H9 (cell line): ENCODE results near the gene ETNK2. TPM values are rescaled to one million over a fixed set of nuclear protein-coding genes. Genes with fewer than 3 reads are reported as not detected.

Source experiments
- DNase-seq: peaks from one replicate; pipeline ENCODE4 v3.0.0-alpha.2; 2017
- H2AFZ ChIP-seq: one replicate; pipeline ENCODE4 v1.6.1; 2013; ENCODE audit warnings: mild to moderate bottlenecking, low read length, control low read depth, moderate library complexity
- H2AK5ac ChIP-seq: 2 replicates; pipeline ENCODE4 v1.6.1; 2013; ENCODE audit warnings: low read length, control low read depth, mixed read lengths; ENCODE audit not compliant: insufficient read length
- H2BK120ac ChIP-seq: one replicate; pipeline ENCODE4 v1.6.1; 2013; ENCODE audit warnings: low read depth, mild to moderate bottlenecking, low read length, control low read depth, inconsistent platforms; ENCODE audit not compliant: poor library complexity, severe bottlenecking
- H2BK12ac ChIP-seq: 2 replicates; pipeline ENCODE4 v1.6.1; 2013; ENCODE audit warnings: low read length, control low read depth, mixed read lengths, low read depth; ENCODE audit not compliant: insufficient read length
- H2BK15ac ChIP-seq: 2 replicates; pipeline ENCODE4 v1.6.1; 2013; ENCODE audit warnings: low read depth, low read length, control low read depth
- H2BK20ac ChIP-seq: one replicate; pipeline ENCODE4 v1.6.1; 2013; ENCODE audit warnings: low read depth, mild to moderate bottlenecking, low read length, control low read depth, inconsistent platforms; ENCODE audit not compliant: poor library complexity, severe bottlenecking
- H2BK5ac ChIP-seq: 2 replicates; pipeline ENCODE4 v1.6.1; 2013; ENCODE audit warnings: low read length, control low read depth, mixed read lengths; ENCODE audit not compliant: insufficient read length
- H3K14ac ChIP-seq: 2 replicates; pipeline ENCODE4 v1.6.1; 2013; ENCODE audit warnings: low read length, control low read depth; ENCODE audit not compliant: insufficient read depth
- H3K18ac ChIP-seq: 2 replicates; pipeline ENCODE4 v1.6.1; 2013; ENCODE audit warnings: low read depth, mild to moderate bottlenecking, mixed read lengths, low read length, control low read depth; ENCODE audit not compliant: insufficient read length
- H3K23ac ChIP-seq: 2 replicates; pipeline ENCODE4 v1.6.1; 2013; ENCODE audit warnings: low read length, control low read depth, mixed read lengths, low read depth; ENCODE audit not compliant: insufficient read length
- H3K23me2 ChIP-seq: 2 replicates; pipeline ENCODE4 v1.6.1; 2013; ENCODE audit warnings: low read depth, mild to moderate bottlenecking, mixed read lengths, low read length, control low read depth; ENCODE audit not compliant: insufficient read length, poor library complexity, severe bottlenecking
- H3K27ac ChIP-seq: 2 replicates; pipeline ENCODE4 v1.5.1; 2013; ENCODE audit warnings: low read length, control low read depth, mixed read lengths, low read depth; ENCODE audit not compliant: insufficient read length
- H3K27me3 ChIP-seq: 2 replicates; pipeline ENCODE4 v1.6.1; 2013; ENCODE audit warnings: low read length, control low read depth, inconsistent platforms; ENCODE audit not compliant: insufficient read depth
- H3K4ac ChIP-seq: 2 replicates; pipeline ENCODE4 v1.6.1; 2013; ENCODE audit warnings: low read depth, mild to moderate bottlenecking, control low read depth, inconsistent platforms, low read length, moderate library complexity
- H3K4me1 ChIP-seq: 2 replicates; pipeline ENCODE4 v1.6.1; 2013; ENCODE audit warnings: low read length, control low read depth, inconsistent platforms; ENCODE audit not compliant: insufficient read depth
- H3K4me2 ChIP-seq: 2 replicates; pipeline ENCODE4 v1.6.1; 2013; ENCODE audit warnings: low read length, control low read depth, mixed read lengths; ENCODE audit not compliant: insufficient read length, insufficient read depth
- H3K56ac ChIP-seq: 2 replicates; pipeline ENCODE4 v1.6.1; 2013; ENCODE audit warnings: low read depth, mild to moderate bottlenecking, mixed read lengths, low read length, control low read depth; ENCODE audit not compliant: insufficient read length
- H3K79me1 ChIP-seq: 2 replicates; pipeline ENCODE4 v1.6.1; 2013; ENCODE audit warnings: low read depth, mild to moderate bottlenecking, moderate library complexity, low read length, control low read depth, inconsistent platforms; ENCODE audit not compliant: insufficient read depth, poor library complexity, severe bottlenecking
- H3K79me2 ChIP-seq: 2 replicates; pipeline ENCODE4 v1.6.1; 2013; ENCODE audit warnings: low read length, control low read depth, inconsistent platforms; ENCODE audit not compliant: insufficient read depth
- H3K9ac ChIP-seq: 2 replicates; pipeline ENCODE4 v1.6.1; 2013; ENCODE audit warnings: low read length, control low read depth, mixed read lengths; ENCODE audit not compliant: insufficient read length; ENCODE audit errors: extremely low read depth
- H3K9me3 ChIP-seq: one replicate; pipeline ENCODE4 v1.6.1; 2013; ENCODE audit warnings: low read depth, low read length, inconsistent platforms; ENCODE audit not compliant: control insufficient read depth
- H3T11ph ChIP-seq: one replicate; pipeline ENCODE4 v1.6.1; 2013; ENCODE audit warnings: mild to moderate bottlenecking, low read length, control low read depth, inconsistent platforms
- H4K20me1 ChIP-seq: one replicate; pipeline ENCODE4 v1.6.1; 2013; ENCODE audit not compliant: control insufficient read depth, insufficient read length, insufficient read depth
- H4K5ac ChIP-seq: 2 replicates; pipeline ENCODE4 v1.6.1; 2013; ENCODE audit warnings: low read depth, mild to moderate bottlenecking, mixed read lengths, low read length, control low read depth; ENCODE audit not compliant: insufficient read length
- H4K8ac ChIP-seq: replicated peaks from 2 replicates; pipeline ENCODE4 v1.6.1; 2013; ENCODE audit warnings: low read length, control low read depth, mixed read lengths, low read depth; ENCODE audit not compliant: insufficient read length
- H4K91ac ChIP-seq: 2 replicates; pipeline ENCODE4 v1.6.1; 2013; ENCODE audit warnings: low read depth, mild to moderate bottlenecking, moderate library complexity, mixed read lengths, low read length, control low read depth; ENCODE audit not compliant: insufficient read length
- H3K27ac Mint-ChIP-seq, 3 experiments: 2 replicates in 2 of 3; 3 replicates in 1 of 3; pipeline ENCODE4 v1.8.0; 2020 to 2021; ENCODE audit warnings: mixed read lengths in 3 of 3, mild to moderate bottlenecking in 1 of 3, moderate library complexity in 1 of 3
- H3K27me3 Mint-ChIP-seq: 2 replicates; pipeline ENCODE4 v1.8.0; 2021; ENCODE audit warnings: low read depth, mild to moderate bottlenecking, moderate library complexity, mixed read lengths
- H3K36me3 Mint-ChIP-seq, 3 experiments: 2 replicates in 2 of 3; 3 replicates in 1 of 3; pipeline ENCODE4 v1.8.0; 2020 to 2021; ENCODE audit warnings: low read depth in 3 of 3, mixed read lengths in 3 of 3; ENCODE audit not compliant: insufficient read depth in 1 of 3
- H3K4me1 Mint-ChIP-seq, 2 experiments: 2 replicates each; pipeline ENCODE4 v1.8.0; 2020; ENCODE audit warnings: mixed read lengths in 2 of 2
- H3K4me3 Mint-ChIP-seq, 2 experiments: 2 replicates in 1 of 2; 3 replicates in 1 of 2; pipeline ENCODE4 v1.8.0; 2020 to 2021; ENCODE audit warnings: mild to moderate bottlenecking in 2 of 2, mixed read lengths in 2 of 2, moderate library complexity in 1 of 2
- H3K9me3 Mint-ChIP-seq, 2 experiments: 2 replicates in 1 of 2; 3 replicates in 1 of 2; pipeline ENCODE4 v1.8.0; 2020; ENCODE audit warnings: mild to moderate bottlenecking in 2 of 2, mixed read lengths in 2 of 2, moderate library complexity in 1 of 2
- CTCF ChIP-seq: fragments of 200-600 bp; sonication (generic); conservative IDR thresholded peaks from 3 replicates; pipeline ENCODE4 v1.8.0; 2021; ENCODE audit warnings: antibody characterized with exemption, mild to moderate bottlenecking
- WGBS: extraction: QIAGEN DNeasy Blood & Tissue Kit; methylation state at CpG from one replicate; pipeline ENCODE4 v1.1.7; 2013; ENCODE audit warnings: missing lambda C conversion rate, low lambda C conversion rate, mixed read lengths; ENCODE audit not compliant: insufficient read length; ENCODE audit errors: extremely low coverage; 5-methylcytosine and 5-hydroxymethylcytosine counted together
- total RNA-seq: library from RNA; stranded (reverse); gene quantifications from 2 replicates; pipeline ENCODE4 v1.2.1, GENCODE V29; 2021

The ETNK2 gene
- total RNA-seq, 1 experiment from 2014 or later: 17.6 TPM

GRCh38 chr1:204155881-204156280, 4.0 kb upstream of the ETNK2 start:
- Mint-ChIP-seq H3K4me1 (peaks cover 8 to 13% of the 10 kb centered on the region in 2 experiments), H3K27ac (no peak overlapping the region), H3K36me3 (no peaks in the 10 kb centered on the region; a peak in 2 of 7 replicates), H3K4me3 (no peak overlapping the region), H3K9me3 (no peaks in the 10 kb centered on the region), H3K27me3 (peaks cover 38% of the 10 kb centered on the region)
- Histone ChIP-seq H3K14ac (no peak overlapping the region), H2BK20ac (no peak overlapping the region), H3K79me2 (no peaks in the 10 kb centered on the region), H3K4me2 (no peak overlapping the region), H3K56ac (no peak overlapping the region), H3K4ac (no peak overlapping the region), H2BK120ac (no peak overlapping the region), H4K5ac (no peak overlapping the region), H3K4me1 (no peaks in the 10 kb centered on the region; the same call in 1 of the 2 replicates), H3K23me2 (peaks cover 6% of the 10 kb centered on the region), H3K9ac (no peak overlapping the region), H2BK5ac (no peak overlapping the region), H4K91ac (no peak overlapping the region), H2BK15ac (no peak overlapping the region), H2BK12ac (no peak overlapping the region), H4K8ac (no peak overlapping the region), H3K27ac (no peak overlapping the region), H3K9me3 (no peaks in the 10 kb centered on the region), H3K79me1 (no peaks in the 10 kb centered on the region), H4K20me1 (no peaks in the 10 kb centered on the region), H3K27me3 (no peaks in the 10 kb centered on the region; the same call in 1 of the 2 replicates), H3K18ac (no peak overlapping the region), H3T11ph (no peak overlapping the region), H3K23ac (no peak overlapping the region), H2AK5ac (no peak overlapping the region), H2AFZ (no peak overlapping the region)
- no peak for TF ChIP-seq CTCF
- no peak for DNase-seq
- WGBS: no CpG with 5 or more reads among the region's 10 CpGs
